Hepatocyte (in vitro differentiated cells): Measurements from ENCODE around the gene FLVCR2. TPM values are rescaled to one million over a fixed set of nuclear protein-coding genes. Genes with fewer than 3 reads are reported as not detected.

Experiments used
- DNase-seq: peaks from one replicate; pipeline ENCODE4 v3.0.0-alpha.2; 2016; ENCODE audit warnings: low spot score
- H2AFZ ChIP-seq: fragments of 200-600 bp; sonication (generic); 2 replicates; pipeline ENCODE4 v1.6.0; 2016; ENCODE audit warnings: antibody characterized with exemption, mild to moderate bottlenecking
- H3K27ac ChIP-seq: fragments of 200-600 bp; sonication (generic); 2 replicates; pipeline ENCODE4 v1.5.1; 2016; ENCODE audit warnings: mild to moderate bottlenecking
- H3K27me3 ChIP-seq: fragments of 200-600 bp; sonication (generic); 2 replicates; pipeline ENCODE4 v1.6.1; 2016
- H3K36me3 ChIP-seq: fragments of 200-600 bp; sonication (generic); replicated peaks from 2 replicates; pipeline ENCODE4 v1.5.1; 2016; ENCODE audit warnings: low read depth; ENCODE audit not compliant: insufficient read depth
- H3K4me1 ChIP-seq: fragments of 200-600 bp; sonication (generic); 2 replicates; pipeline ENCODE4 v1.5.1; 2016; ENCODE audit warnings: mild to moderate bottlenecking, moderate library complexity; ENCODE audit not compliant: insufficient read depth
- H3K4me2 ChIP-seq: fragments of 200-600 bp; sonication (generic); 2 replicates; pipeline ENCODE4 v1.6.0; 2016
- H3K4me3 ChIP-seq: fragments of 200-600 bp; sonication (generic); 2 replicates; pipeline ENCODE4 v1.5.1; 2016; ENCODE audit warnings: mild to moderate bottlenecking
- H3K79me2 ChIP-seq: fragments of 200-600 bp; sonication (generic); 2 replicates; pipeline ENCODE4 v1.6.0; 2017; ENCODE audit warnings: mild to moderate bottlenecking
- H3K9me2 ChIP-seq: fragments of 200-600 bp; sonication (generic); replicated peaks from 2 replicates; pipeline ENCODE4 v1.6.0; 2017; ENCODE audit warnings: mild to moderate bottlenecking; ENCODE audit not compliant: insufficient read depth
- H3K9me3 ChIP-seq: fragments of 200-600 bp; sonication (generic); 2 replicates; pipeline ENCODE4 v1.5.1; 2016; ENCODE audit warnings: low read depth, mild to moderate bottlenecking
- H4K20me1 ChIP-seq: fragments of 200-600 bp; sonication (generic); 2 replicates; pipeline ENCODE4 v1.6.0; 2016; ENCODE audit warnings: mild to moderate bottlenecking; ENCODE audit not compliant: insufficient read depth, poor library complexity, severe bottlenecking
- EZH2 ChIP-seq: fragments of 200-600 bp; sonication (generic); IDR thresholded peaks from 2 replicates; pipeline ENCODE4 v1.6.1; 2016; ENCODE audit warnings: antibody characterized with exemption, mild to moderate bottlenecking, borderline replicate concordance
- EZH2phosphoT487 ChIP-seq: fragments of 200-600 bp; sonication (generic); IDR thresholded peaks from one replicate; pipeline ENCODE4 v1.6.1; 2018; ENCODE audit warnings: antibody characterized with exemption, mild to moderate bottlenecking, low read depth, moderate library complexity; ENCODE audit not compliant: unreplicated experiment, severe bottlenecking
- WGBS: methylation state at CpG from one replicate; pipeline ENCODE4 v1.1.6; 2016; ENCODE audit warnings: low lambda C conversion rate; ENCODE audit errors: missing lambda C conversion rate; 5-methylcytosine and 5-hydroxymethylcytosine counted together
- polyA plus RNA-seq: library from polyadenylated mRNA; unstranded; fragments of >200 nt; fragmentation: Nextera tagmentation; extraction: Ambion mirVana; gene quantifications from 2 replicates; pipeline ENCODE4 v1.2.1, GENCODE V29; 2016
- total RNA-seq: library from RNA; depleted of rRNA; stranded (reverse); fragments of >200 nt; gene quantifications from 2 replicates; pipeline ENCODE4 v1.2.3, GENCODE V29; 2014
- TF ChIP-seq, protein P1 (sequence below): fragments of 200-600 bp; sonication (generic); IDR thresholded peaks from 2 replicates; pipeline ENCODE4 v1.5.1; 2016; ENCODE audit warnings: antibody characterized with exemption, mild to moderate bottlenecking; ENCODE audit not compliant: poor library complexity

Gene FLVCR2
- total and polyA plus RNA-seq, 2 experiments from 2014 or later: 9.5 to 10.1 TPM

DNA sequence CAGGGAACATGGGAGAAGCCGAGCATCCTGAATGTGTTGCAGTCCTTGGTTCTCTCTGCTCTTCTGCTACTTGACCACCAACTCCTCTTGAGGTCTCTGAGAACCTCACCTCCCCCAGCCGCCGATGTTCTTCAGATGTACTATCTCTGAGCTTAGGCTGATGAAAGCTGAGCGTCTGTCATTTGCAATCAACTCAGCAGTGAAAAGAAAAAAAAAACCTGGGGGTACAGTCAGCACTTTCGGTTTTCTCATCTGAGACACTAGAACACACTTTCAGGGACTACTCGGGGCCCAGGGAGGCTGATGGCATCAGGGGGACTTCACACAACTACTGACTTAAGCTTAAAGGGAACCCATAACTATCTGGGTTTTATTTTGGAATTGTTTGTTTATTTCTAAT is 9.6 kb upstream of the FLVCR2 start:
- H3K9me3 ChIP-seq: no peaks in the 10 kb centered on the region
- no peaks in the 10 kb centered on the region for H3K27me3 ChIP-seq
- H4K20me1 ChIP-seq: no peaks in the 10 kb centered on the region
- H3K4me2 ChIP-seq: no peak overlapping the region
- no peak overlapping the region for H3K4me3 ChIP-seq
- H3K9me2 ChIP-seq: no peaks in the 10 kb centered on the region
- 82% methylated on average over 6 of the region's 6 CpGs for WGBS
- no peak for DNase-seq
- H3K79me2 ChIP-seq: no peaks in the 10 kb centered on the region
- H3K4me1 ChIP-seq: no peaks in the 10 kb centered on the region
- H3K27ac ChIP-seq: no peak overlapping the region
- H2AFZ ChIP-seq: no peak overlapping the region
- H3K36me3 ChIP-seq: no peaks in the 10 kb centered on the region
- TF ChIP-seq, protein P1, sequence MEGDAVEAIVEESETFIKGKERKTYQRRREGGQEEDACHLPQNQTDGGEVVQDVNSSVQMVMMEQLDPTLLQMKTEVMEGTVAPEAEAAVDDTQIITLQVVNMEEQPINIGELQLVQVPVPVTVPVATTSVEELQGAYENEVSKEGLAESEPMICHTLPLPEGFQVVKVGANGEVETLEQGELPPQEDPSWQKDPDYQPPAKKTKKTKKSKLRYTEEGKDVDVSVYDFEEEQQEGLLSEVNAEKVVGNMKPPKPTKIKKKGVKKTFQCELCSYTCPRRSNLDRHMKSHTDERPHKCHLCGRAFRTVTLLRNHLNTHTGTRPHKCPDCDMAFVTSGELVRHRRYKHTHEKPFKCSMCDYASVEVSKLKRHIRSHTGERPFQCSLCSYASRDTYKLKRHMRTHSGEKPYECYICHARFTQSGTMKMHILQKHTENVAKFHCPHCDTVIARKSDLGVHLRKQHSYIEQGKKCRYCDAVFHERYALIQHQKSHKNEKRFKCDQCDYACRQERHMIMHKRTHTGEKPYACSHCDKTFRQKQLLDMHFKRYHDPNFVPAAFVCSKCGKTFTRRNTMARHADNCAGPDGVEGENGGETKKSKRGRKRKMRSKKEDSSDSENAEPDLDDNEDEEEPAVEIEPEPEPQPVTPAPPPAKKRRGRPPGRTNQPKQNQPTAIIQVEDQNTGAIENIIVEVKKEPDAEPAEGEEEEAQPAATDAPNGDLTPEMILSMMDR: no peak
- TF ChIP-seq EZH2 (no peak), EZH2phosphoT487 (no peak)

GRCh38 chr14:75570797-75571196 is 7.6 kb upstream of the FLVCR2 start:
- H2AFZ ChIP-seq: no peak overlapping the region
- 57% methylated on average over 2 of the region's 2 CpGs for WGBS
- no peak overlapping the region for H3K27ac ChIP-seq
- no peaks in the 10 kb centered on the region for H3K9me2 ChIP-seq
- DNase-seq: no peak
- H3K79me2 ChIP-seq: no peaks in the 10 kb centered on the region
- no peak overlapping the region for H3K4me2 ChIP-seq
- no peaks in the 10 kb centered on the region for H3K36me3 ChIP-seq
- H3K4me1 ChIP-seq: no peaks in the 10 kb centered on the region
- TF ChIP-seq EZH2: no peak
- no peak for TF ChIP-seq EZH2phosphoT487
- TF ChIP-seq, protein P1: no peak
- no peak overlapping the region for H3K4me3 ChIP-seq
- no peaks in the 10 kb centered on the region for H3K9me3 ChIP-seq
- no peaks in the 10 kb centered on the region for H4K20me1 ChIP-seq
- no peaks in the 10 kb centered on the region for H3K27me3 ChIP-seq

- WGBS: 67% methylated on average over 6 of the region's 6 CpGs
- H3K4me3 ChIP-seq: no peak overlapping the region
- H3K9me2 ChIP-seq: no peaks in the 10 kb centered on the region
- H3K4me1 ChIP-seq: no peaks in the 10 kb centered on the region
- no peaks in the 10 kb centered on the region for H3K9me3 ChIP-seq
- no peaks in the 10 kb centered on the region for H3K27me3 ChIP-seq
- H3K4me2 ChIP-seq: no peak overlapping the region
- no peaks in the 10 kb centered on the region for H3K36me3 ChIP-seq
- no peak for DNase-seq
- no peaks in the 10 kb centered on the region for H4K20me1 ChIP-seq
- H3K27ac ChIP-seq: no peak overlapping the region
- no peaks in the 10 kb centered on the region for H3K79me2 ChIP-seq
- H2AFZ ChIP-seq: no peak overlapping the region
- TF ChIP-seq EZH2phosphoT487 (no peak), EZH2 (no peak)
- TF ChIP-seq, protein P1: no peak
Observed at GRCh38 chr14:75572104-75572503, 6.3 kb upstream of the FLVCR2 start.

- Histone ChIP-seq H3K4me1 (peaks cover 8% of the 10 kb centered on the region), H3K79me2 (peaks cover 23% of the 10 kb centered on the region), H3K4me2 (no peak overlapping the region), H3K36me3 (no peaks in the 10 kb centered on the region), H2AFZ (no peak overlapping the region), H3K27ac (no peak overlapping the region), H3K9me3 (no peaks in the 10 kb centered on the region), H4K20me1 (no peaks in the 10 kb centered on the region), H3K4me3 (no peak overlapping the region), H3K9me2 (no peaks in the 10 kb centered on the region), H3K27me3 (no peaks in the 10 kb centered on the region)
- WGBS: 72% methylated on average over 3 of the region's 3 CpGs
- TF ChIP-seq EZH2phosphoT487 (no peak), EZH2 (no peak)
- TF ChIP-seq, protein P1: no peak
- DNase-seq: no peak
Observed at GRCh38 chr14:75577090-75577489, 1.3 kb upstream of the FLVCR2 start.
